Vagina (tissue), 2 donors: ENCODE data around the gene DDX10.

ENCODE experiments used
- POLR2A ChIP-seq, 2 donors: fragments of 450-650 bp; IDR thresholded peaks; one replicate each; pipeline ENCODE4 v1.6.1; 2017; ENCODE audit warnings: antibody characterized with exemption in 2 of 2, mild to moderate bottlenecking in 2 of 2, moderate library complexity in 2 of 2
- TF ChIP-seq, protein P1 (sequence below), 3 experiments: fragments of 450-650 bp in 2 of 3; fragments of 200-600 bp in 1 of 3; sonication (generic) in 1 of 3; IDR thresholded peaks; one replicate each; pipeline ENCODE4 v1.5.1; 2017 to 2019; ENCODE audit warnings: antibody characterized with exemption in 3 of 3, mild to moderate bottlenecking in 2 of 3, moderate library complexity in 2 of 3

DNA sequence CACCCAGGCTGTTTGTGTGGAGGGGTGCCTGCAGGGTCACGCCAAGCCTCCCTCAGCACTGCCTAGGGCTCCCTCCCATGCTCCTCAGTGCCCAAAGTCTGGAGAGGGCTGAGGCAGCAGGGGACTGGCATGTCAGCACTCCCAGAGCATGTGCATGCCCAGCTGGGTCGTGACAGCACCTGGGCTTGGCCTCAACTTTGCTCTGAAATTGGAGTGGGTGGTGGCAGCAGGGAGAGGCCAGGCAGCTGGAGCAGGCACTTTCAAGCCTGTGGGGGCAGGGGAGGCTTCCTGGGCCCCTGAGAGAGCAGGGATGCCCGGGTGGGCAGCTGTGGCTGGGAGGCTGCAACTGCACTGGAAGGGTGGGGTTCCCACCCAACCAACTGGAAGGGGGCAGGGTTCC is 35.6 kb upstream of the DDX10 start:
- TF ChIP-seq, protein P1, sequence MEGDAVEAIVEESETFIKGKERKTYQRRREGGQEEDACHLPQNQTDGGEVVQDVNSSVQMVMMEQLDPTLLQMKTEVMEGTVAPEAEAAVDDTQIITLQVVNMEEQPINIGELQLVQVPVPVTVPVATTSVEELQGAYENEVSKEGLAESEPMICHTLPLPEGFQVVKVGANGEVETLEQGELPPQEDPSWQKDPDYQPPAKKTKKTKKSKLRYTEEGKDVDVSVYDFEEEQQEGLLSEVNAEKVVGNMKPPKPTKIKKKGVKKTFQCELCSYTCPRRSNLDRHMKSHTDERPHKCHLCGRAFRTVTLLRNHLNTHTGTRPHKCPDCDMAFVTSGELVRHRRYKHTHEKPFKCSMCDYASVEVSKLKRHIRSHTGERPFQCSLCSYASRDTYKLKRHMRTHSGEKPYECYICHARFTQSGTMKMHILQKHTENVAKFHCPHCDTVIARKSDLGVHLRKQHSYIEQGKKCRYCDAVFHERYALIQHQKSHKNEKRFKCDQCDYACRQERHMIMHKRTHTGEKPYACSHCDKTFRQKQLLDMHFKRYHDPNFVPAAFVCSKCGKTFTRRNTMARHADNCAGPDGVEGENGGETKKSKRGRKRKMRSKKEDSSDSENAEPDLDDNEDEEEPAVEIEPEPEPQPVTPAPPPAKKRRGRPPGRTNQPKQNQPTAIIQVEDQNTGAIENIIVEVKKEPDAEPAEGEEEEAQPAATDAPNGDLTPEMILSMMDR (IDR thresholded peaks at IDR 0.05) = no peak
- no peak for TF ChIP-seq POLR2A (IDR thresholded peaks at IDR 0.05)
